NCI-H128 (cell line): ENCODE measurements around the gene MPRIP.

ENCODE experiments used
- DNase-seq: peaks from one replicate; lab custom pipeline; 2025; ENCODE audit not compliant: unreplicated experiment; lab: John Stamatoyannopoulos, UW

Gene MPRIP

GRCh38 chr17:17028878-17029535 lies 13.2 kb upstream of the MPRIP start:
- DNase-seq, result no peak

- DNase-seq, result no peak
Observed at GRCh38 chr17:17029938-17030337, 12.3 kb upstream of the MPRIP start.

GRCh38 chr17:17030515-17031211 lies 11.6 kb upstream of the MPRIP start:
- no peak for DNase-seq

- DNase-seq, result no peak
Observed at GRCh38 chr17:17032131-17032692, 10.0 kb upstream of the MPRIP start.

- DNase-seq, result no peak
Observed at GRCh38 chr17:17033466-17033865, 8.8 kb upstream of the MPRIP start.

- no peak for DNase-seq
Observed at GRCh38 chr17:17034026-17034425, 8.2 kb upstream of the MPRIP start.

GRCh38 chr17:17034496-17035075 lies 7.7 kb upstream of the MPRIP start:
- no peak for DNase-seq

GRCh38 chr17:17035490-17035889 lies 6.8 kb upstream of the MPRIP start:
- no peak for DNase-seq

GRCh38 chr17:17035920-17036523 lies 6.2 kb upstream of the MPRIP start:
- DNase-seq, result no peak

GRCh38 chr17:17036524-17036998 lies 5.7 kb upstream of the MPRIP start:
- no peak for DNase-seq

GRCh38 chr17:17039911-17040310 lies 2.3 kb upstream of the MPRIP start:
- DNase-seq, result no peak

- no peak for DNase-seq
Observed at GRCh38 chr17:17041018-17041521, 1.2 kb upstream of the MPRIP start.

GRCh38 chr17:17041571-17042383 lies 480 bp upstream of the MPRIP start:
- peak; percentile 81 for DNase-seq

GRCh38 chr17:17042851-17043460 lies 699 bp downstream of the MPRIP start:
- DNase-seq, result no peak

- DNase-seq, result no peak
Observed at GRCh38 chr17:17043461-17044271, 1.4 kb downstream of the MPRIP start.

- no peak for DNase-seq
Observed at GRCh38 chr17:17044846-17045561, 2.7 kb downstream of the MPRIP start.

- DNase-seq, result no peak
Observed at GRCh38 chr17:17048106-17048505, 5.8 kb downstream of the MPRIP start.
